Suppressor macrophage treated with lipopolysaccharide for 1 hour (primary cell): ENCODE data around the gene ZNF804B.
A peak's percentile ranks its signal among the peaks of the same experiment; 100 is the strongest.

Experiments used
- DNase-seq, 3 donors: peaks; one replicate each; pipeline ENCODE4 v3.0.0-alpha.2; 2020 to 2022

The ZNF804B gene

DNA sequence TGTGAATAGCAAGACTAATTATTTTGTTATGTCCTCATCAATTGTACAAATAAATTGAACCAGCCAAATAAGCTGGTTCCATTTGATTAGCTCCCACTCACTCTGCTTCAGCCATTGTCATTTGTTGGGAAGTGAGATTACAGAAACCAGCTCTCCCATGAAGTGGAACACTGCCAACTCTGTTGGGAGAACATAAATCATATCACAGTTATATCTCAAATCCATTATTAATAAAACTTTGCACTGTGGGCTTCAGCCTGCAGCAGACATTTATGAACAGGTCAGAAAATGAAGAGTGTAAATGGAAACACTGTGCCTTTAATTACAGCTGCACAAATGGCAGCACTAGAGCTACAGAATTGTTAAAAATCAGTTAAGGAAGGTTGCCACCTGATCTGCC lies 82.7 kb downstream of the ZNF804B start:
- no peak for DNase-seq

DNA sequence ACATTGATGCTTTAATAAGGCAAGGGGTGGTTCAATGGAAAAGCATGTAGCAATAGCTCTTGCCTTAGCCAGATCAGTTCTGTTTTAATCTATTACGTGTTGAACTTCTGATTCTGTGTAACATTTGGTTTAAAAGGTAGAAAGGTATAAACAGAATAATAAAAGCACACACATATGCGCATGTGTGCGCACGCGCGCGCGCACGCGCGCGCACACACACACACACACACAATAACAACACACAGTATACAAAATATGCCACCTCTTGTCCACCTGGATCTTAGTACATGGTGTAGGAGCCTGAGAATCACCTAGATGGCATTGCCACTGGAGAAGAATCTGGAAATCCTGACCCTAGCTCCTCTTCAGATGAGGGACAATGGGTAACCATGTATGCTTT lies 85.6 kb downstream of the ZNF804B start:
- no peak for DNase-seq

DNA sequence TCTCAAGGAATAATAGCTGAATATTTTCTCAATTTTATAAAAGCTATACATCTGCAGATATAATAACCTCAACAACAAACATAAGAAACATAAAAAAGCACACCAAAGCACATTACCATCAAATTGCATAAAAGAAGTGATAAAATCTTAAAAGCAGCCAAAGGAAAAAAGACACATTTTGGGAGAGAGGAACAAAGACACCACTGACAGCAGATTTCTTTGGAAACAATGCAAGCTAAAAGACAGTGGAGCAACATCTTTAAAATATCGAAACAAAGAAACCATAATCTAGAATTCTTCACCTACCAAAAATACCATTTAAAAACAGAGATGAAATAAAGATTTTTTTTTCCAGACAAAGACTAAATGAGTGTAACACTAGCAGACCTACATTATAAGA lies 91.7 kb downstream of the ZNF804B start:
- no peak for DNase-seq

DNA sequence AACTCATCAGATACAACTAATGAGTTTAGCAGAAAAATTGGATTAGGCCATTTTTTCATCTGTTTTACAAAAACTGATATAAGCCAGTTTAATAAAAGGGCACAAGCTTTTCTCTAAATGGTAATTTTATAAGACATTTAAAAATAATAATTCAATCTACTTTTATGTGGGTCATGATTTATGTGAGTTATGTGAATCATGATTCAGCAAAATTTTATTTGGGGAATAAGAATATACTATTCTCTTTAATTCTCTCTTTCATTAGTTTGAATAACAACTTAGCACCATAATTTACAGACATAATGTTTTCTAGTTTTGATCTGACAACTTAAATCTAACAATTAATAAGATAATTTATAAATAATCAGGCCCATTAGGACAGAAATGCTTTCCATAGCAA lies 99.8 kb downstream of the ZNF804B start:
- DNase-seq: no peak

DNA sequence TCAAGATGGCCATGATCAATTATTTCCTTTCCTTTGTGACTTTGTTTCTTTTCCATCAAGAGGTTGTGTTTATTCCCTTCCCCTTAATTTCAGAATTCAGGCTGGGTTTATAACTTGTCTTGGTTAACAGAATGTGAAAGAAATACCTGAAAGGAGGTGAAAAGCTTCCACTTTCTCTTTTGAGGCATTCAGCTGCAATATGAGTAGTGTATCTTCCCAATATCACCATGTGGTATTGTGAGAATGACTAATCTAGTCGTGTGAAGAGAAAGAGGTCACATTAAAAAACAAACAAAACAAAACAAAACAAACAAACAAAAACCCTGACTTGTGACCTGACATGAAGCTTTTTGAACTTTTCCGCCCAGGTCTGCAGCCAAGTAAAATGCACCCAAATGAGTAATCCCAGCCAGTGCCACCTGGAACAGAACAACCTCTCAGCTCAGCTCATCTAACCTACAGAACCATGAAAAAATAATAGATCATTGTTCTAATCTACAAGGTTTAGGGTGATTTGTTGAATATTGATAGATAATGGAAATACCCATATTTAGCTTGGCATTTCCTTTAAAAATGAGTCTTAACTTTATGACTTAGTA lies 106.9 kb downstream of the ZNF804B start:
- DNase-seq: no peak

DNA sequence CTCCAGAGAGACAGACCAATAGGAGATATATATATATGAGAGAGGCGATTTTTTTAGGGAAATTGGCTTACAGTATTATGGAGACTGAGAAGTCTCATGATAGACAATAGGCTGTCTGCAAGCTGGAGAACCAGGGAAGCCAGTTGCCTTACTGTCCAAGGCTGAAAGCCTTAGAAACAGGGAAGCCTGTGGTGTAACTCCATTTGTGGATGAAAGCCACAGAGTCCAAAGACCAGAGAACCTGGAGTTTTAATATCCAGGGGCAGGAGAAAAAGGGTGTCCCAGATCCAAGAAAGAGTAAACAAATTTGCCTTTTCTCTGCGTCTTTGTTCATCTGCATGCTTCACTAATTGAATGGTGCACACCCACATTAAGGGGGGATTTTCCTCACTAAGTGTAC lies 107.7 kb downstream of the ZNF804B start:
- no peak for DNase-seq

DNA sequence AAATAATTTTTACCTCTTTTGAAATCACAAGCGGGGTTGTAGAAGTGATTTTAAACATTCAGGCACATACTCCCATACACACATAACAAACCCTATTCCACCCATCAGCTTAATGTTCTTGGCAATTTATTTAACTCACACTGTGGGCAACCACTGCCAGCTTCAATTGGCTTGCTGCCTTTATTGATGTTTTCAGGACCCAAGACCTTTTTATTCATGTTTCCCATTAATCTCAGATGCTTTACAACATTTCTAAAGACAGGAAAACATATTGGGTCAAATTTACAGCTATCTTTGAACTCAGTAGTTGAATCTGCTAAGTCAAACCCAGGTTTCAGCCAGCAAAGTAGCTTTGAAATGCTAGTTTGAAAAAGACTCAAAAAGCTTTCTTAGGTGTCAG lies 109.0 kb downstream of the ZNF804B start:
- DNase-seq: no peak

DNA sequence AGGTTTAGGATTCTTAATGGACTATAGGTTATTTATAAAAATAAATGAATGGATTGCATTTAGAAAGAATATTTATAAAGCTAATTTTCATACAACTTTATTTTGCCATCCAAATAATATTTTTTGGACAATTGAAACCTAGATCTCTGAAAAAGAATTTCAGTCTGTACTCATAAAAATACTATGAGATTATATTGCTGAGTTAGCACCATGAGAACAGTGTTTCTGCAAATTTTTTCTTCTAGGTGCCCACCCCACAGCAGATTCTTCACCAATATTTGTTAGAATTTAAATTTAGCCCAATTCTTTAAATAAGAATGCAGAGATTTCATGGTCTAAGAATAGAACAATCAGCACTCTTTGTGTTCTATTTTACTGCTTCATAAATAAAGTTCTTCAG lies 121.6 kb downstream of the ZNF804B start:
- DNase-seq: no peak

DNA sequence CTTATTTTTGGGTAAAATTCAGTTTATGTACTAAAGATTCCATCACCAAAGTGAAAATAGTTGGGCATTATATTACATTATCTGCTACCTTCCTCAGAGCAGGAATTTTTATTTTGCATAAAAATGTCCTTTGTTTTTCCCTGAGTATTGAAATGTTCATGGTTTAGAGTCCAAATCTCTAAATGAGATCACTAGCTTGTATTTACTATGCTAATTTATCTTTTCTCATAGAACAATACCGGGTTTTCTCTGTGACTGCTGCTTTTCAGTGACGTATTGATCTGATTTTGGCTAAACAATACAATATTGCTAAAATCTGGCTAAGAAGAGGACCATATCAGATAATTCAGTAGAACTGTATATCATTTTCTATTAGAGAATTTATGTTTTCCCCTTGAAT lies 125.6 kb downstream of the ZNF804B start:
- DNase-seq: no peak

DNA sequence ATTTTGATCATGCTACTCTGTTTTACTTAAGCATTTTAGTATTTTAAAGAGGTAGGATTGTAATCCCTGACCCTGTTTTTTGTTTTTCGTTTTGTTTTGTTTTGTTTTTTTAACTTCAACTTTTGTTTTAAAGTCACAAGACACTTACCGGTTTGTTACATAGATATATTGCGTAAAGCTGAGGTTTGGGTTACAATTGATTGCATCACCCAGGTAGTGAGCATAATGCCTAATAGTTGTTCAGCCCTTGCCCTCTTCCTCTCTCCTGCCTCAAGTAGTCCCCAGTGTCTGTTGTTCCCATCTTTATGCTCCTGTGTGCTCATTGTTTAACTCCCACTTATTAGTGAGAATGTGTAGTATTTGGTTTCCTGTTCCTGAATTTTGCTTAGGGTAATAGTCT lies 129.2 kb downstream of the ZNF804B start:
- peak in 1 of 3 donors; percentile 2 for DNase-seq

DNA sequence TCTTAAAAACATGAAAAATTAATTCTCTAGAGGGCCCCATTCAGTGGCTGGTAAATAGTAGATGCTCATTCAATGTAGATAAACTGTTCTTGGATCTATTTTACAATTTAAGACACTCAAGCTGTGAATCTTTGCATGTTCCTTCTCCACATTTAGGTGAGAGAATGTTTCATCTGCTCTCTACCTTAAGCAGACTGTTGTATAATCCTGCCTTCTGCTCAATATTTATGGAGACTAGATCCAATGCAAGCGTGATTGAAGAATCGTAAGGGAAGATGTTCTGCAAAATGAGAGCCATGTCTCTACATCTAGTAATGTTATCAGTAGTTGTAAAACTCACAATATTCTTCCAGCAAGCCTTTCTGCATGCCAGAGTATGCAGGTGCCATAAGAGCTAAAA lies 151.0 kb downstream of the ZNF804B start:
- DNase-seq: no peak

DNA sequence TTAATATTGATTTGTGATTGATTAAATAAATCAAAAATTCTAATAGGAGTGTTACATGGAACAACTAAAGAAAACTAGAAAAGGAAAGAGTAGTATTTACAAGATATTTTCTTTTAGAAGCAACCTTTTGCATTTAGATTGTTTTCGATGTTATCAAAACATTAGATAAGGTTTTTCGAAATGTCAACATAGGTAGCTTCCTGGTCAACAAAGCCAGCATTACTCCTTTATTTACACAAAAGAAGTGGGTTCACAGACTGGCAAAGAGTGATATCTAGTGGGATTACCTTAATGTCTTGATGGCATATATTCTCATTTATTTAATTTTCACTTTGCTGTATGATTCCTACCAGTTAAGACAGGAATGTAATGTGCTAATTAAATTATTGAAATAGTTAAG lies 153.4 kb downstream of the ZNF804B start:
- no peak for DNase-seq

DNA sequence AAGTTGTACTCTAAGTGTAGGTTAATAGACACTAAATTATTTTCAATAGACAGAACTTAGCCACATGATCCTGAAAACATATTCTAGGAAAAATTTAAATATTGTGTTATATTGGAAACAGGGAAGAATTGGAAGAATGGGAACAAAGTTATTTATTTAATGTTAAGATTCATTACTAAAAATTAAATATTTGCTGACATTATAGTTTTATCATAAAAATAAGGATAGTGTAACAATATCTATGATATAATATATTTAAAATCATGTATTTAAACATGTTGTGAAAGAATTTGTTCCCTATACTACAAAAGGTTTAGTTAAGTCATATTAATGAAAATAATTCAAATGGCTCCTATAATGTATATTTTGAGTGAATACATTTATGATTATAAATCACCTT lies 156.1 kb downstream of the ZNF804B start:
- DNase-seq: no peak

DNA sequence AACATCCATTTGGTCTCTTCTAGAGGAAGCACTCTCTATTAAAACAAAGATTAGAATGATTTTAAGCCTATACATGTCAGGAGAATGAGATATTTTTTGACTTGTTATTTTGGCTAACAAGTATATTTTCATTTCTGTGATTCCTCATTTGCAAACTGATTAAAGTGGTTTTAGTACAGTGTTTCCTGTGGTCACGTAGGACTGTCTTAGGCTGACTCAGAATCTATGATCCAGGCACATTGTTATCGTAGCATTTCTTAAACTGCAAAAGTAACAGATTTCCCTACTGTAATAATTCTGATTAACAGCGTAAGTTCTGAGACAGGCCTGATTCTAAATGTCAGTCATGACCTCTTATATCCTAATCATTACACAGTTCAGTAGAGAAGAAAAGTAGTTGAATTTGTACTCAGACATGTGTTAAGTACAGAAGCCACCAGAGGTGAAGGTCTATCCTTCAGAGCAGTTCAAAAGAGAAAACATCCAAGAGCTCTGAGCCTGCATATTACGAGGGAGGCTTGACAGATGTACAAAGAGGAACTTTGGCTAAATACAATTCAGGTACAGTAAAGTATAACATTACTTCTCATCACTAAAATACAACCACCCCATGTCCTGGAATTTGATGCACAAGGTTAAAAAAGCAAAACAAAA lies 160.1 kb downstream of the ZNF804B start:
- no peak for DNase-seq

DNA sequence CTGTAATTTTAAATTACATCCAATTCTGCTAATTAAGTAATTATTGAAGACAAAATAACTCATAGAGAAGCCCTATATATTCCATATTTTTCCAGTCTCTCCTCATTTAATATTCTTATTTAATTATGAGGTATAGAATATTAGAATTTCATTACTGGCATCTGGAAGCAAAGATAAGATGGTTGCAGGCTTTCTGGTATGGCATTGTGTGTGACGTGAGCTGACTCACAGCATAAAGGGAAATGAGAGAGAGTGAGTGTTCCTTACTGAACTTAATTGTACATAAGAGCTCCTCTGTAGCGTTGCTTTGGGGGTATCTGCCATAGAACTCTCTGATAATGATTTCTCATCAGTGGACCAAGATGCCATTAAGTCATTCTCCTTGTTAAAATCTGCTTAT lies 163.4 kb downstream of the ZNF804B start:
- DNase-seq: no peak

DNA sequence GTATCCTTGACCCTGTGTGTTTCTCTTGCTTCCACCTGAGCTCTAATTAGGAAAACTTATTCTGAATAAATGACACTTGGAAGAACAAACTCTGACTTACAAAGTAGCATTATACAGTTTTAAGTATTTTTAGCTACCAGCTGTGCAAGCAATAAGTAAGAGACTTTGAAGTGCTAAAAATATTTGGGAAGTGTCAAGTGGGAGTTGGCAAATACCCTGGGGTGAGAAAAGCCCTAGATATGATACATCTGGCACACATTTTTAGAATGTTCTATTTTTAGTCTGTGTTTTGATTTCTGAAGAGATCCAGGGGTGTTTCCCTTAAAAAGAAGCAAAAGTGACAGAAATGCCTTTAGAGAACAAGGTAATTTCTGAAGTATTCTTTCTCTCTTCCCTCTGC lies 168.8 kb downstream of the ZNF804B start:
- DNase-seq: no peak

DNA sequence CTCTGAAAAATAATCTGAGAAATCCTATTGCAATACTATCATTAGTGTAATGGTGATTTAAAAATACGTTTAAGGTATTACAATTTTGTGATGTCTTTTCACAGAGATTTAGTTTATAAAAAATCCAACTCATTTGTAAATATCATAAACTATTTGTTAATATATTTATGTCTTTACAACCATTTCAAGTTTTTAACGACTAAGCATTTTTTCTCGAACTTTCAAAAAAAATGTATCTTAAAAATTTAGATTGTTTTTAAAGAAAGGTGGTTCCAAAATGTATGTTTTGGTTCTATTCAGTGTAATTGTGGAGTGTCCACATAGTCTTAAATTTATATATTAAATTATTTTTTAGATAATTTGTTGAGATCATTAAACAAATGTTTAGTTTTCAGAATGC lies 170.2 kb downstream of the ZNF804B start:
- DNase-seq: no peak

DNA sequence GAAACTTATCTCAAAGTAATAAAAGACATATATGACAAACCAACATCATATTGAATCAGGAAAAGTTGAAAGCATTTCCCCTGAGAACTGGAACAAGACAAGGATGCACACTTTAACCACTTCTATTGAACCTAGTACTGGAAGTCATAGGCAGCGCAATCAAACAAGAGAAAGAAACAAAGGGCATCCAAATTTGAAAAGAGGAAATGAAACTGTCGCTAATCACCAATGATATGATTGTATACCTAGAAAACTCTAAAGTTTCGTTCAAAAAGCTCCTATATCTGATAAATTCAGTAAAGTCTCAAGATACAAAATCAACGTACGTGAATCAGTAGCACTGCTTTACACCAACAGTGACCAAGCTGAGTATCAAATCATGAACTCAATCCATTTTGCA lies 173.8 kb downstream of the ZNF804B start:
- no peak for DNase-seq

DNA sequence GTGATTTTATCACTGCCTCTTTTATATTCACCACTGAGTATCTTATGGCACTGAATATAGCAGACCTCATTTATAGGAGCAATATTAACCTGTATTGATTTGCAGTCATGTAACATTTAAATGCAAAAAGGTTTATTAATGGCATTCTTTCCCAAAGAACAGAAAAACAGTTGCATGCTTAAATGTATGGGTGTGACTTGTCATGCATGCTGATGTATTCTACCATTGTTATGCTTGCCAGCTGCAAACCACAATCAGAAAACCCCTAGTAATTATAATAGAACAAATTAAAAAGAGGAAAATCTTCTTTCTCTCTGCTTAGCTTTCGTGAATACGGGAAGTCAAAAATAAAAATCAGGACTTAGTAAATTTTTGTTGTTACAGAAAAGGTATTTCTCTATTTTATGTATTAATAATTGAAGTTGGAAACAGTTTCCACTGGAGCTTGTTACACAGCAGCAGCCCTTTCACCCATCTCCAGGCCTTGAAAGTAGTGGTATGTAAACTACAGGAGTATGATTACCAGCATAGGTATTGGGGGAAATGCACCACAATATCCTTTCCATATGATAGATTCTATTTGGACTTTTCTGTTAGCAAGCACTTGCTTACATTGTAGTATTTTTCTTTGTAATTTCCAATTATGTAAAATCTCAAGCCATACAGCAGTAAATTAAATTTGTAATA lies 183.5 kb downstream of the ZNF804B start:
- no peak for DNase-seq

DNA sequence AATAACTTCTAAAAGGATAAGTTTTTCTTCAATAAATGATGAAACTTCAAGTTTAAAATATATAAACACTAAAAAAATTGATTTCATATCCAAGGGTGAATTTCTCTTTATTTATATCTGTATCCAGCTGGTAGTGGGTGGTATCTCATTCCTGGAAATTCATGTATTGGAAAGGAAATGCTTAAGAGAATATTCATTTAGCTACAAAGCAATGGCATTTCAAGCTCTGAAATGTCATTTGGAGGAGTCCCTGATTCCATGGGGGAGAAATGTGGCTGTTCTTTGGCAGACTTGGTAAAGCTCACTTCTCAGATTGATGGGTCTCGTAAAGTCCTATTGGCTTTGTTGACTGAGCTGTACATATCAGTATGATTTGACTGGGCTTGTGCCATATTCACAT lies 192.3 kb downstream of the ZNF804B start:
- DNase-seq: no peak

DNA sequence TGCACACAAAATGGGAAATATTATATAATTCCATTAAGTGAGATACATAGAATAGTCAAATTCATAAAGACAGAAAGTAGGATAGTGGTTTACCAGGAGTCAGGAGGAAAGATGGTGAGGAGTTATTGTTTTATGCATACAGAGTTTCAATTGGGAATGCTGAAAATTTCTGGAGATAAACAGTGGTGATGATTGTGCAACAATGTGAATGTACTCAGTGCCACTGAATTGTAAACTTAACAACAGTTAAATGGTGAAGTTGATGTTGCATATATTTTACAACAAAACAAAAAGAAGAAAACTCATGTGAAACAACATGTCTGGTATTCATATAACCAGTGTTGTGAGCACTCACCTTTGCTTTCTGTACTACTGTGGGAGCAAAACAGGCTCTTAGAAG lies 204.9 kb downstream of the ZNF804B start:
- DNase-seq: no peak

DNA sequence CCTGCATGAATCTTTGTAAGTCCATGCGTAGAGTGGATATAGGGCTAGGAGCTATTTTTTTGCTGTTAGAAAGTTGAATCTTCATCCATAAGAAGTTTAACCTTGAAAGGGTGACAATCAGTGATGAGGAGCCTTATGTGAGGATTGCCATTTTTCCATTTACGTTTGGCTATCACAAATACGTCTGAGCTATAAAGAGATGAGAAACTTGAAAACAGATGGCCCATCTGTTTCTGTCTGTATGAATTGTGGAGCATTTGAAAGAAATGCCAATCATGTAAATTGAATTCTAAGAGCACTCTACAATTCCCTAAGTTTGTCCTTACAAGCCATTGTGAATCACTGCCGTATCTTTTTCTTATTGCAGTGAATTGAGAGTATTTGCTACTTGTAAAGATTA lies 205.9 kb downstream of the ZNF804B start:
- DNase-seq: no peak

DNA sequence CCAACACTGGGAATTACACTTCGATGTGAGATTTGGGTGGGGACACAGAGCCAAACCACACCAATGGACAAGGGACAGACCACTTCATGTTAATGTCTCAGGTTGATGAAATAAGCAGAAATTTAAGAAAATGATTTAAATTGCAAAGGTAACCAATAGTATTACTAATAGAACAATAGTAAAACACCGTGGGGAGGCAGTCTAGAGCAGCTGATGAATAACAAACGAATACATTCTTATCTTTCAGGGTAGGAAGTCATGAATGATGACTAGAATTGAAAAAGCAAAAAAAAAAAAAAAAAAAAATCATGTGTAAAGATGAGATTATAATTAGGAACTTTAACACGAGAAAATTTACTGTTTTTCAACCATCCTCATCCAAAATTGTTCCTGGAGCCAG lies 207.9 kb downstream of the ZNF804B start:
- peak in 1 of 3 donors; percentile 4 for DNase-seq

DNA sequence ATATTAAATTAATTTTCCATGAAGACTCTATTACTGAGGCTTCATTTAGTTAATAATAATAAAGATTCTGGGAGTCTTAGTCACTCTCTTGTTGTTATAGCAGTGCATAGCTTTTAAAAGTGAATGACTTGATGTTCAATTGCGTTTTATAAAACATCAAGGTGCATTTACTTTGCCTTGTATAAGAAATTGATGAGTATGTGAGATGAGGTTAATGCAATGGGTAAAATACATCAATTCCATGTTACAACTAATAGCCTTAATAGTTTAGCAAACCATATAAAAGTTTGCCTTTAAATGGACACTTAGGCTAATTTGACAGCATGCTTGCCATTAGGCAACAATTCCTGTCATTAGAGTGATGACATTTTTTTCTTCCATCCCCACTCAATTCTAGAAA lies 209.7 kb downstream of the ZNF804B start:
- DNase-seq: no peak

DNA sequence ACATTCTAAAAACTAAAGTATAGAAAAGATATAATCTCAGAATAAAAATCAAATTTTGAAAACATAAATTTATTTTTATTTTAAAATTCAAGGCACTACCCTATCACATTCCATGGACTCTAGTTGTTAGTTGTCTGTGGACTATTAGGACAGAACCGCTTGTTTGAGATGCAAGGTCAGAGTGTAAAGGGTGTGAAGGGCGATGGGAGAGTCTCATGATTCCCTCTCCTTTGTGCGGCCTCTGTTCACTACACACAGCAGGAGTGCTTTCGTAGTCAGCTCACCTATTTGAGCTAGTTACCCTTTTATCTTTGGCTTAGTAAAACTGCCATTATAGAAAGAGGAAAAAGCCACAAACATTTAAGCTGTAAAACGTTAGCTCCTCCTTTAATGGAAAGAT lies 225.8 kb downstream of the ZNF804B start:
- DNase-seq: no peak
